Measurements from ENCODE around the gene TSC22D3.

The TSC22D3 gene

GRCh38 chrX:107760304-107761077 lies 15.1 kb downstream of the TSC22D3 start:
- no peak for DNase-seq (ENCODE audit: low read depth, low spot score)

GRCh38 chrX:107758231-107758766 lies 17.3 kb downstream of the TSC22D3 start:
- no peak for DNase-seq (ENCODE audit: low read depth, low spot score)

GRCh38 chrX:107755721-107756120 lies 19.9 kb downstream of the TSC22D3 start:
- no peak for DNase-seq (ENCODE audit: low read depth, low spot score)

GRCh38 chrX:107753187-107753586 lies 22.4 kb downstream of the TSC22D3 start:
- DNase-seq (ENCODE audit: low read depth, low spot score) = no peak

- no peak for DNase-seq (ENCODE audit: low read depth, low spot score)
Observed at GRCh38 chrX:107752714-107753113, 22.9 kb downstream of the TSC22D3 start.

GRCh38 chrX:107752043-107752442 lies 23.5 kb downstream of the TSC22D3 start:
- no peak for DNase-seq (ENCODE audit: low read depth, low spot score)

GRCh38 chrX:107750861-107751445 lies 24.6 kb downstream of the TSC22D3 start:
- no peak for DNase-seq (ENCODE audit: low read depth, low spot score)

GRCh38 chrX:107750263-107750662 lies 25.3 kb downstream of the TSC22D3 start:
- DNase-seq (ENCODE audit: low read depth, low spot score) = no peak

GRCh38 chrX:107748506-107748905 lies 27.1 kb downstream of the TSC22D3 start:
- no peak for DNase-seq (ENCODE audit: low read depth, low spot score)

- DNase-seq (ENCODE audit: low read depth, low spot score) = no peak
Observed at GRCh38 chrX:107747596-107748161, 27.9 kb downstream of the TSC22D3 start.

- DNase-seq (ENCODE audit: low read depth, low spot score) = no peak
Observed at GRCh38 chrX:107744868-107745267, 30.7 kb downstream of the TSC22D3 start.

- no peak for DNase-seq (ENCODE audit: low read depth, low spot score)
Observed at GRCh38 chrX:107743995-107744394, 31.6 kb downstream of the TSC22D3 start.

- DNase-seq (ENCODE audit: low read depth, low spot score) = no peak
Observed at GRCh38 chrX:107742700-107743191, 32.8 kb downstream of the TSC22D3 start.

GRCh38 chrX:107741404-107741790 lies 34.2 kb downstream of the TSC22D3 start:
- DNase-seq (ENCODE audit: low read depth, low spot score) = no peak

GRCh38 chrX:107739541-107739940 lies 36.0 kb downstream of the TSC22D3 start:
- DNase-seq (ENCODE audit: low read depth, low spot score) = no peak

GRCh38 chrX:107738768-107739167 lies 36.8 kb downstream of the TSC22D3 start:
- no peak for DNase-seq (ENCODE audit: low read depth, low spot score)

- DNase-seq (ENCODE audit: low read depth, low spot score) = no peak
Observed at GRCh38 chrX:107738272-107738671, 37.3 kb downstream of the TSC22D3 start.

GRCh38 chrX:107736781-107737531 lies 38.6 kb downstream of the TSC22D3 start:
- DNase-seq (ENCODE audit: low read depth, low spot score) = no peak

- DNase-seq (ENCODE audit: low read depth, low spot score) = no peak
Observed at GRCh38 chrX:107734646-107735045, 40.9 kb downstream of the TSC22D3 start.

- DNase-seq (ENCODE audit: low read depth, low spot score) = no peak
Observed at GRCh38 chrX:107733686-107734085, 41.9 kb downstream of the TSC22D3 start.

- DNase-seq (ENCODE audit: low read depth, low spot score) = no peak
Observed at GRCh38 chrX:107731831-107732502, 43.6 kb downstream of the TSC22D3 start.

Data from iPS DF 19.7 (cell line).